H1 (cell line): ENCODE measurements around the gene RNASE1. TPM values are rescaled to one million over a fixed set of nuclear protein-coding genes. Genes with fewer than 3 reads are reported as not detected.

Source experiments
- CTCF ChIA-PET: fragments of 300-600 bp; sonication (Branson Sonifier 250); formaldehyde crosslinking; loops from one replicate; lab custom pipeline; 2021; ENCODE audit not compliant: partially characterized antibody; lab: Charles Lee
- POLR2A ChIA-PET: fragments of 300-600 bp; sonication (Branson Sonifier 250); formaldehyde crosslinking; loops from one replicate; lab custom pipeline; 2021; ENCODE audit warnings: inconsistent platforms; ENCODE audit not compliant: partially characterized antibody; lab: Charles Lee
- DNase-seq, 2 experiments: peaks; one replicate each; pipeline versions ENCODE4 v3.0.0 to v3.0.0-alpha.2; 2010 to 2022; ENCODE audit warnings: low spot score in 2 of 2, low read depth in 1 of 2, mixed read lengths in 1 of 2
- FAIRE-seq: peaks from 2 replicates; lab custom pipeline; 2011; peaks lifted over from hg19 to GRCh38; lab: Jason Lieb, UNC
- H2AFZ ChIP-seq: 2 replicates; pipeline ENCODE4 v1.8.1; 2012; ENCODE audit warnings: low read length, inconsistent platforms
- H2AK5ac ChIP-seq: 2 replicates; pipeline ENCODE4 v1.6.1; 2013; ENCODE audit warnings: low read depth, low read length
- H2BK120ac ChIP-seq: replicated peaks from 2 replicates; pipeline ENCODE3; 2013; ENCODE audit warnings: low read depth, low read length, inconsistent platforms
- H2BK12ac ChIP-seq: 2 replicates; pipeline ENCODE4 v1.6.1; 2013; ENCODE audit warnings: low read depth, low read length
- H2BK15ac ChIP-seq: 2 replicates; pipeline ENCODE4 v1.6.1; 2013; ENCODE audit warnings: low read length
- H2BK20ac ChIP-seq: 2 replicates; pipeline ENCODE4 v1.6.1; 2013; ENCODE audit warnings: low read length
- H2BK5ac ChIP-seq: 2 replicates; pipeline ENCODE4 v1.6.1; 2013; ENCODE audit warnings: low read depth, low read length
- H3K14ac ChIP-seq: 2 replicates; pipeline ENCODE4 v1.6.1; 2013; ENCODE audit warnings: inconsistent platforms; ENCODE audit not compliant: insufficient read length
- H3K18ac ChIP-seq: 2 replicates; pipeline ENCODE4 v1.6.1; 2013; ENCODE audit warnings: low read length; ENCODE audit errors: extremely low read depth
- H3K23ac ChIP-seq: 2 replicates; pipeline ENCODE4 v1.6.1; 2013; ENCODE audit warnings: inconsistent platforms; ENCODE audit not compliant: insufficient read length
- H3K23me2 ChIP-seq: 2 replicates; pipeline ENCODE4 v1.6.1; 2013; ENCODE audit warnings: low read depth, low read length
- H3K27ac ChIP-seq: 2 replicates; pipeline ENCODE4 v1.6.1; 2011; ENCODE audit warnings: low read depth, low read length, inconsistent platforms
- H3K27me3 ChIP-seq, 4 experiments: replicated peaks in 1 of 4; 1 replicate in 1 of 4; 2 replicates in 3 of 4; pipeline versions ENCODE4 v1.6.1 to v1.8.1; 2011 to 2013; ENCODE audit warnings: low read length in 3 of 4, mild to moderate bottlenecking in 3 of 4, inconsistent platforms in 2 of 4, mixed read lengths in 2 of 4, moderate library complexity in 1 of 4; ENCODE audit not compliant: control insufficient read depth in 3 of 4, insufficient read depth in 3 of 4; ENCODE audit errors: extremely low read depth in 1 of 4
- H3K36me3 ChIP-seq, 4 experiments: 2 replicates each; pipeline versions ENCODE4 v1.6.1 to v1.8.1; 2011 to 2013; ENCODE audit warnings: mild to moderate bottlenecking in 4 of 4, low read length in 3 of 4, moderate library complexity in 2 of 4, control low read depth in 1 of 4, inconsistent platforms in 1 of 4; ENCODE audit not compliant: insufficient read depth in 4 of 4, control insufficient read depth in 2 of 4
- H3K4ac ChIP-seq: replicated peaks from 2 replicates; pipeline ENCODE3; 2013; ENCODE audit warnings: low read length, low read depth, mixed read lengths, inconsistent platforms; ENCODE audit not compliant: insufficient read length
- H3K4me1 ChIP-seq, 4 experiments: replicated peaks in 1 of 4; 1 replicate in 1 of 4; 2 replicates in 3 of 4; pipeline versions ENCODE4 v1.6.1 to v1.8.1; 2011 to 2013; ENCODE audit warnings: low read length in 3 of 4, inconsistent platforms in 2 of 4, mixed read lengths in 1 of 4; ENCODE audit not compliant: insufficient read depth in 4 of 4, control insufficient read depth in 3 of 4
- H3K4me2 ChIP-seq, 2 experiments: 2 replicates each; pipeline versions ENCODE4 v1.6.1 to v1.8.1; 2011 to 2013; ENCODE audit warnings: low read depth in 2 of 2, low read length in 2 of 2, control low read depth in 1 of 2, inconsistent platforms in 1 of 2, mild to moderate bottlenecking in 1 of 2; ENCODE audit not compliant: insufficient read depth in 1 of 2
- H3K4me3 ChIP-seq, 4 experiments: fragments of 200-600, 300-600 bp in 1 of 4; sonication (generic), shearing (Covaris generic), sonication (Bioruptor Twin) in 1 of 4; 2 replicates each; pipeline versions ENCODE4 v1.5.1 to v1.8.1; 2011 to 2016; ENCODE audit warnings: low read length in 4 of 4, low read depth in 3 of 4, control low read depth in 2 of 4, inconsistent platforms in 2 of 4, mild to moderate bottlenecking in 2 of 4, mixed read lengths in 1 of 4, moderate library complexity in 1 of 4; ENCODE audit not compliant: insufficient read depth in 2 of 4; ENCODE audit errors: extremely low read depth in 1 of 4
- H3K56ac ChIP-seq: replicated peaks from 2 replicates; pipeline ENCODE3; 2013; ENCODE audit warnings: low read depth, mild to moderate bottlenecking, mixed read lengths, low read length, inconsistent platforms; ENCODE audit not compliant: insufficient read length
- H3K79me1 ChIP-seq: 2 replicates; pipeline ENCODE4 v1.6.1; 2013; ENCODE audit warnings: low read depth, low read length, control low read depth
- H3K79me2 ChIP-seq, 2 experiments: 2 replicates each; pipeline versions ENCODE4 v1.6.1 to v1.8.1; 2012 to 2013; ENCODE audit warnings: low read length in 2 of 2, mild to moderate bottlenecking in 2 of 2, inconsistent platforms in 1 of 2; ENCODE audit not compliant: insufficient read depth in 2 of 2, control insufficient read depth in 1 of 2
- H3K9ac ChIP-seq, 4 experiments: replicated peaks in 1 of 4; 1 replicate in 1 of 4; 2 replicates in 3 of 4; pipeline versions ENCODE4 v1.6.1 to v1.8.1; 2011 to 2013; ENCODE audit warnings: low read depth in 3 of 4, low read length in 3 of 4, control low read depth in 2 of 4, mild to moderate bottlenecking in 2 of 4, moderate library complexity in 2 of 4, inconsistent platforms in 1 of 4; ENCODE audit errors: extremely low read depth in 1 of 4
- H3K9me3 ChIP-seq, 2 experiments: 2 replicates each; pipeline versions ENCODE4 v1.6.1 to v1.8.1; 2012 to 2013; ENCODE audit warnings: mild to moderate bottlenecking in 2 of 2, moderate library complexity in 2 of 2, control low read depth in 1 of 2, inconsistent platforms in 1 of 2, low read depth in 1 of 2, low read length in 1 of 2, mixed read lengths in 1 of 2; ENCODE audit not compliant: insufficient read depth in 2 of 2
- H4K20me1 ChIP-seq, 2 experiments: replicated peaks in 1 of 2; 2 replicates each; pipeline versions ENCODE3 to v1.8.1; 2011 to 2013; ENCODE audit warnings: inconsistent platforms in 2 of 2, low read length in 2 of 2, mild to moderate bottlenecking in 1 of 2; ENCODE audit not compliant: insufficient read depth in 2 of 2, control insufficient read depth in 1 of 2
- H4K5ac ChIP-seq: 2 replicates; pipeline ENCODE4 v1.6.1; 2013; ENCODE audit warnings: low read length, low read depth, mixed read lengths, inconsistent platforms; ENCODE audit not compliant: insufficient read length
- H4K8ac ChIP-seq: 2 replicates; pipeline ENCODE4 v1.8.0; 2013; ENCODE audit warnings: mild to moderate bottlenecking, moderate library complexity, low read length, inconsistent platforms; ENCODE audit not compliant: insufficient read depth; ENCODE audit errors: extremely low read depth
- H4K91ac ChIP-seq: replicated peaks from 2 replicates; pipeline ENCODE3; 2013; ENCODE audit warnings: low read length, mixed read lengths, inconsistent platforms; ENCODE audit not compliant: insufficient read length
- MAFK ChIP-seq: IDR thresholded peaks from 2 replicates; pipeline ENCODE4 v1.6.1; 2012; ENCODE audit warnings: low read depth, mild to moderate bottlenecking, improper control_type of control experiment, low read length
- MAX ChIP-seq: IDR thresholded peaks from 2 replicates; pipeline ENCODE4 v1.6.1; 2012; ENCODE audit warnings: inconsistent platforms
- POU5F1 ChIP-seq: IDR thresholded peaks from 2 replicates; pipeline ENCODE4 v1.6.1; 2011; ENCODE audit warnings: low read depth, mild to moderate bottlenecking, low read length, moderate library complexity
- SP1 ChIP-seq: IDR thresholded peaks from 2 replicates; pipeline ENCODE4 v1.6.1; 2011; ENCODE audit warnings: low read depth, low read length
- WGBS, 2 experiments: shearing (Covaris generic) in 1 of 2; methylation state at CpG; one replicate each; pipeline versions ENCODE4 v1.1.6 to v1.1.7; 2013 to 2015; ENCODE audit warnings: low lambda C conversion rate in 2 of 2, mixed read lengths in 2 of 2, inconsistent platforms in 1 of 2, low coverage in 1 of 2, missing lambda C conversion rate in 1 of 2; ENCODE audit not compliant: insufficient replicate concordance in 2 of 2, insufficient coverage in 1 of 2, insufficient read length in 1 of 2; ENCODE audit errors: extremely low coverage in 1 of 2, missing lambda C conversion rate in 1 of 2; 5-methylcytosine and 5-hydroxymethylcytosine counted together
- polyA plus RNA-seq, 7 experiments: library from polyadenylated mRNA; depleted of rRNA in 3 of 7; stranded (reverse) in 5 of 7; unstranded in 2 of 7; fragments of >200 nt in 5 of 7; fragments of 200-250 nt in 2 of 7; gene quantifications; 1 replicate in 5 of 7; 2 replicates in 1 of 7; 4 replicates in 1 of 7; pipeline versions ENCODE4 v1.2.1 to v1.2.3, GENCODE V29; 2011 to 2013; ENCODE audit warnings: missing spikeins in 2 of 7, mixed read lengths in 2 of 7
- total RNA-seq: library from RNA; stranded (reverse); fragmentation: NEBNext Ultra II Directional; extraction: Animal tissue kit (Norgen Biotek cat#: 25700); gene quantifications from 2 replicates; pipeline ENCODE4 v1.2.1, GENCODE V29; 2021

The RNASE1 gene
- total and polyA plus RNA-seq, 2 of the 8 experiments (the other 6 are each of a cell fraction or from before 2014, with no cell fraction given) = 2.2 to 13.4 TPM

- H4K5ac ChIP-seq = no peak overlapping the region
- CTCF ChIA-PET = interaction anchor here (0.8 to 1.8 kb wide), 2 partner anchors 58 to 77 kb away, joined by 3 read pairs; no protein-coding TSS in a partner anchor
- no peak overlapping the region for H2BK15ac ChIP-seq
- H3K79me1 ChIP-seq = no peaks in the 10 kb centered on the region
- no peaks in the 10 kb centered on the region for H3K79me2 ChIP-seq
- FAIRE-seq (peak; percentile 90), DNase-seq (no peak)
- 4% methylated on average over 6 of the region's 6 CpGs; no CpG with 5 or more reads in 1 of the 2 experiments for WGBS, 2 experiments
- H3K36me3 ChIP-seq = no peaks in the 10 kb centered on the region
- H3K9me3 ChIP-seq = no peaks in the 10 kb centered on the region
- peak overlapping the region in 2 of 4 experiments; percentile 7 to 42; a peak in 2 of 8 replicates for H3K4me3 ChIP-seq
- no peak overlapping the region for H2BK12ac ChIP-seq
- no peak overlapping the region; the same call in 1 of the 2 replicates for H2BK5ac ChIP-seq
- H4K20me1 ChIP-seq = no peaks in the 10 kb centered on the region
- no peak overlapping the region for H2AFZ ChIP-seq
- no peak overlapping the region for H2AK5ac ChIP-seq
- POLR2A ChIA-PET = interaction anchor here (0.7 to 1.2 kb wide), 2 partner anchors 17 to 71 kb away, joined by 3 to 4 read pairs; no protein-coding TSS in a partner anchor
- no peaks in the 10 kb centered on the region for H3K23me2 ChIP-seq
- no peaks in the 10 kb centered on the region for H3K27me3 ChIP-seq
- H3K18ac ChIP-seq = no peak overlapping the region
- no peak overlapping the region for H3K14ac ChIP-seq
- peak; percentile 74 for TF ChIP-seq POU5F1
- peak; percentile 29; the same call in 1 of the 2 replicates for TF ChIP-seq SP1
- no peak for TF ChIP-seq MAFK
- peak; percentile 10; the same call in 1 of the 2 replicates for TF ChIP-seq MAX
- TF ChIP-seq, all 59 proteins: peak for 3
- Histone ChIP-seq H3K56ac (no peak overlapping the region), H3K23ac (no peak overlapping the region), H4K8ac (no peak overlapping the region), H3K4ac (no peak overlapping the region), H4K91ac (no peak overlapping the region), H3K4me2 (peak overlapping the region; percentile 34 to 50), H3K27ac (no peak overlapping the region), H2BK20ac (no peak overlapping the region), H2BK120ac (no peak overlapping the region), H3K4me1 (peaks cover 5 to 20% (median 8%) of the 10 kb centered on the region in 4 experiments; a peak in 5 of 7 replicates), H3K9ac (no peak overlapping the region)
These were observed 27.6 kb downstream of the RNASE1 start for GRCh38 chr14:20775043-20775442.
